IgD-negative memory B cell (primary cell): ENCODE measurements around the gene ZSCAN26. TPM values are rescaled to one million over a fixed set of nuclear protein-coding genes. Genes with fewer than 3 reads are reported as not detected.
A peak's percentile ranks its signal among the peaks of the same experiment; 100 is the strongest.
"Not testable (repeated sequence)": the region's sequence is repeated elsewhere in the genome, so short reads cannot be mapped to it uniquely, and the experiment has no call there.

Experiments used
- H3K27ac Mint-ChIP-seq, 3 donors: one replicate each; pipeline ENCODE4 v1.8.0; 2020 to 2022; ENCODE audit warnings: mild to moderate bottlenecking in 3 of 3, mixed read lengths in 3 of 3, moderate library complexity in 1 of 3
- H3K27me3 Mint-ChIP-seq: one replicate; pipeline ENCODE4 v1.8.0; 2021; ENCODE audit warnings: mixed read lengths
- H3K36me3 Mint-ChIP-seq: one replicate; pipeline ENCODE4 v1.8.0; 2020; ENCODE audit warnings: mild to moderate bottlenecking, mixed read lengths
- H3K4me1 Mint-ChIP-seq, 3 donors: one replicate each; pipeline ENCODE4 v1.8.0; 2020 to 2022; ENCODE audit warnings: mixed read lengths in 3 of 3, mild to moderate bottlenecking in 1 of 3
- H3K4me3 Mint-ChIP-seq, 4 donors: one replicate each; pipeline ENCODE4 v1.8.0; 2020 to 2022; ENCODE audit warnings: mild to moderate bottlenecking in 4 of 4, mixed read lengths in 4 of 4, moderate library complexity in 3 of 4
- H3K9me3 Mint-ChIP-seq, 3 donors: one replicate each; pipeline ENCODE4 v1.8.0; 2020 to 2021; ENCODE audit warnings: mixed read lengths in 3 of 3, mild to moderate bottlenecking in 1 of 3
- polyA plus RNA-seq: library from polyadenylated mRNA; unstranded; fragments of 300-500 nt; fragmentation: Illumina TruSeq; gene quantifications from one replicate; pipeline ENCODE4 v1.2.3, GENCODE V29; 2021

ZSCAN26 gene
- polyA plus RNA-seq, 1 donor from 2014 or later = 21.6 TPM

GRCh38 chr6:28274888-28275287 is 7.9 kb downstream of the ZSCAN26 start:
- peak overlapping the region in 1 of 3 donors; percentile 29 for H3K27ac Mint-ChIP-seq
- H3K36me3 Mint-ChIP-seq = peaks cover 20% of the 10 kb centered on the region
- no peak overlapping the region for H3K4me3 Mint-ChIP-seq
- H3K27me3 Mint-ChIP-seq = no peaks in the 10 kb centered on the region
- peaks cover 6 to 11% (median 10%) of the 10 kb centered on the region in 3 donors for H3K4me1 Mint-ChIP-seq
- H3K9me3 Mint-ChIP-seq = no peaks in the 10 kb centered on the region

DNA sequence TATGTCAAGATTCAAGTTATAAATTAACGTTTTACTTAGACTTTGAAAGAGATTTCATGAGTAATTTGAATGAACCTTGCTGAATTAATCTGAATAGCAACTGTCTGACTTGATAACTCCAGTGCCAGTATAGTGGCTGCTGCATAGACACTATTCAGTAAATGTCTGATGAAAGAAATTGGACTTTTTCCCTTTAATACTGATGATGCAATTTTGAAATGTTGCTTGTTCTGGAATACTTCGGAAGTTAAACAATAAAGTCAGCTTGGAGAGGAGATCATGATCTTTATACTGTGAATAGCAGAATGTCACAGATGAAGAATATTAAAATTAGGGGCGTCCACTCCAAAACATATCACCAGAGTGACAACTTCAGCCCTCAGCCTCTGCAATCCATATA is 10.8 kb downstream of the ZSCAN26 start:
- Mint-ChIP-seq H3K36me3 (peaks cover 22% of the 10 kb centered on the region), H3K4me1 (peaks cover 7 to 11% (median 7%) of the 10 kb centered on the region in 3 donors), H3K9me3 (peaks cover 0 to 3% (median 0%) of the 10 kb centered on the region in 3 donors), H3K27me3 (peaks cover 5% of the 10 kb centered on the region), H3K27ac (no peak overlapping the region), H3K4me3 (no peak overlapping the region)

DNA sequence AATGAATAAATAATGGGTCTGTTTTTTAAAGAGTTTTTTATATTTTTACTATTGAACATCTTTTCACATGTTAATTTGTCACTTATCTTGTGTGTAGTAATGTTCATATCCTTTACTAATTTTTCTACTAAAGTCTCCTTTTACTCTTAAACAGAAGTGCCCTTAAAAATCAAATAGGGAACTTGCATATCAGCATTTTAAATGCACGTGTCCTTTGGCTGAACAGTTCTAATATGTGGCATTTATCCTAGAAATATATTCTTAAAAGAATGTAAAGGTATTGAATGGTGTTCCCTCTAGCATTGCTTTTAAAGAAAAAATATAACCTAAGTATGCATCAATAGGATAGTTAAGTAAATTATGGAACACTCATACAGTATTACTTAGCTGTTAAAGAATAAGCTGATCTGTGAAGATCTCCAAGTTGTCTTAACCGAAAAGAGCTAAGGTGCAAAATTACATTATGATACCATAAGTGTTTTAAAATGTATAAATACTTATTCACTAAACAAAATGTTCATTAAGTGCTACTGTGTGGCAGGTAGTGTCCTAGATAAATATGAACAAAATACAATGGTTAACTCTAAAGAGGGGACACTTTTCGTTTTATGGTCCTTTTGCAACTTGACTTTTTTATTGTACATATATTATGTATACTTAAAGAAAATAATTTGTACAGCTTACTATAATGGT is 13.8 kb downstream of the ZSCAN26 start:
- Mint-ChIP-seq H3K4me1 (peaks cover 3 to 7% (median 6%) of the 10 kb centered on the region in 3 donors), H3K27ac (no peak overlapping the region), H3K9me3 (peaks cover 0 to 3% (median 0%) of the 10 kb centered on the region in 3 donors), H3K4me3 (peak overlapping the region; percentile 39 to 92 (median 86)), H3K36me3 (peaks cover 18% of the 10 kb centered on the region), H3K27me3 (peaks cover 5% of the 10 kb centered on the region)

- no peak within 1 kb of the TSS for H3K27ac Mint-ChIP-seq
- peaks cover 3 to 7% (median 6%) of the 10 kb centered on the region in 3 donors for H3K4me1 Mint-ChIP-seq
- peak within 1 kb of the TSS; percentile 39 to 92 (median 86) for H3K4me3 Mint-ChIP-seq
- peaks cover 0 to 3% (median 0%) of the 10 kb centered on the region in 3 donors for H3K9me3 Mint-ChIP-seq
- peaks cover 11% of the 10 kb centered on the region for H3K36me3 Mint-ChIP-seq
- H3K27me3 Mint-ChIP-seq = peaks cover 5% of the 10 kb centered on the region
Observed at GRCh38 chr6:28281288-28282064, 14.5 kb downstream of the ZSCAN26 start, which contains the start of gene PGBD1. TSS of gene PGBD1 (plus strand) at chr6:28281572. CDS start at chr6:28283814, 2,242 bp downstream.

DNA sequence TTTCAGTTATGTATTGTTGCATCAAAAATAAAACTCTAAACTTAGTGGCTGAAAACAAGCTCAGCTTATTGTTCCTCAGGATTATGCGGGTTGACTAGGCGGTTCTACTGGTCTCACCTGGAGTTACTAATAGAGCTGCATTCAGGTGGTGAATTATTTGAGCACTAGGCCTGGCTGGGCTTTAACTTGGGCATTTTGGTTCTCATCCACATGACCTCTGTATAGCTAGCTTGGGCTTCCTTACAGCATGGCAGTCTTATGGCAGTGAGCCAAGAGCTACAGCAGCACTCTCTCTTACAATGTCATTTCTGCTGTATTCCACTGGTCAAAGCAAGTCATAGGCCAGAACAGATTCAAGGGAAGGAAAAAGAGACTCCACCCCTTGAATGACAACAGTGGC is 16.0 kb downstream of the ZSCAN26 start:
- Mint-ChIP-seq H3K27me3 (peaks cover 5% of the 10 kb centered on the region), H3K4me1 (peaks cover 3 to 7% (median 6%) of the 10 kb centered on the region in 3 donors), H3K4me3 (no peak overlapping the region), H3K27ac (no peak overlapping the region), H3K36me3 (peaks cover 13% of the 10 kb centered on the region), H3K9me3 (peaks cover 0 to 3% (median 0%) of the 10 kb centered on the region in 3 donors)

DNA sequence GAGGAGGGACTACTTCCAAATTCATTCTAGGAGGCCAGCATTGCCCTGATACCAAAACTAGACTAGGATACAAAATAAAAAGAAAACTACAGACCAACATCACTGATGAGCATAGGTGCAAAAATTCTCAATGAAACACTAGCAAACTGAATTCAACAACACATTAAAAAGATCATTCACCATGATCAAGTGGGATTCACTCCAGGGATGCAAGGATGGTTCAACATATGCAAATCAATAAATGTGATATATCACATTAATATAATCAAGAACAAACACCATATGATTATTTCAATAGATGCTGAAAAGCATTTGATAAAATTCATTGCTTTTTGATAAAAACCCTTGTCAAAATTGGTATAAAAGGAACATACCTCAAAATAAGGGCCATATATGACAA is 24.6 kb downstream of the ZSCAN26 start:
- Mint-ChIP-seq H3K9me3 (no peaks in the 10 kb centered on the region), H3K36me3 (peaks cover 10% of the 10 kb centered on the region), H3K4me3 (no peak overlapping the region), H3K27ac (no peak overlapping the region), H3K4me1 (no peaks in the 10 kb centered on the region), H3K27me3 (no peaks in the 10 kb centered on the region)

GRCh38 chr6:28295326-28295725 is 28.4 kb downstream of the ZSCAN26 start:
- no peak overlapping the region for H3K4me3 Mint-ChIP-seq
- H3K36me3 Mint-ChIP-seq = peaks cover 10% of the 10 kb centered on the region
- H3K9me3 Mint-ChIP-seq = no peaks in the 10 kb centered on the region
- H3K4me1 Mint-ChIP-seq = no peaks in the 10 kb centered on the region
- H3K27me3 Mint-ChIP-seq = no peaks in the 10 kb centered on the region
- no peak overlapping the region for H3K27ac Mint-ChIP-seq

DNA sequence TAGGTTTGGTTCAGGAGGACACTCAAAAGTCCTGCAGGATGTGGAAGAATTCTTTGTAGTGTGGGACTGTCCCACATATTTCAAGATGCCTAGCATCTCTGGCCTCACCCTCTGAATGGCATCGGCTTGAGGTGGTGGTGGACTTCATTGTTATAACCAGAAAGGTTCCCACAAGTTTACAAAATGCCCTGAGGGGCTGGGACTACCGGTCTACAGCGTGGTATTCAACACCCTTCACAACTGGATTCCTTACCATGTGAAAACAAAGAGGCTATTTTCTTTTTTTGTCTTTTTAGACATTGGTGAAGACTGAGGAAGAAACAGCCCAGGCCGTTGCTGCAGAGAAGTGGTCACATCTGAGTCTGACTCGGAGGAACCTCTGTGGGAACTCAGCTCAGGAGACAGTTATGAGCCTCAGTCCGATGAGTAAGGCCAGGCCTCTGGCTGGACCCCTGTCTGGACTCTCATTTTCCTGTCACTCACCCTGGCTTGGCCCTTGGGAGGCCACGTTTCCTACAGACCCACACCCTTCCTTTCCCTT is 29.6 kb downstream of the ZSCAN26 start:
- peak overlapping the region in 1 of 3 donors; percentile 26 for H3K27ac Mint-ChIP-seq

GRCh38 chr6:28303570-28303969 is 36.6 kb downstream of the ZSCAN26 start:
- Mint-ChIP-seq H3K36me3 (no peaks in the 10 kb centered on the region), H3K4me3 (no peak overlapping the region), H3K4me1 (peaks cover 0 to 11% (median 1%) of the 10 kb centered on the region in 3 donors), H3K27me3 (no peaks in the 10 kb centered on the region), H3K9me3 (peaks cover 5 to 10% (median 5%) of the 10 kb centered on the region in 3 donors), H3K27ac (no peak overlapping the region)

More for the DNA sequence above, 29.6 kb downstream of the ZSCAN26 start:
- no peak overlapping the region for H3K4me3 Mint-ChIP-seq
- peaks cover 4% of the 10 kb centered on the region for H3K36me3 Mint-ChIP-seq
- H3K9me3 Mint-ChIP-seq = no peaks in the 10 kb centered on the region
- H3K27me3 Mint-ChIP-seq = no peaks in the 10 kb centered on the region
- H3K4me1 Mint-ChIP-seq = no peaks in the 10 kb centered on the region

GRCh38 chr6:28306363-28306762 is 39.4 kb downstream of the ZSCAN26 start:
- H3K4me1 Mint-ChIP-seq = peaks cover 0 to 11% (median 1%) of the 10 kb centered on the region in 3 donors
- H3K27me3 Mint-ChIP-seq, H3K27ac Mint-ChIP-seq, H3K4me3 Mint-ChIP-seq, H3K36me3 Mint-ChIP-seq: not testable (repeated sequence)
- H3K9me3 Mint-ChIP-seq = peaks cover 5 to 10% (median 6%) of the 10 kb centered on the region in 3 donors

DNA sequence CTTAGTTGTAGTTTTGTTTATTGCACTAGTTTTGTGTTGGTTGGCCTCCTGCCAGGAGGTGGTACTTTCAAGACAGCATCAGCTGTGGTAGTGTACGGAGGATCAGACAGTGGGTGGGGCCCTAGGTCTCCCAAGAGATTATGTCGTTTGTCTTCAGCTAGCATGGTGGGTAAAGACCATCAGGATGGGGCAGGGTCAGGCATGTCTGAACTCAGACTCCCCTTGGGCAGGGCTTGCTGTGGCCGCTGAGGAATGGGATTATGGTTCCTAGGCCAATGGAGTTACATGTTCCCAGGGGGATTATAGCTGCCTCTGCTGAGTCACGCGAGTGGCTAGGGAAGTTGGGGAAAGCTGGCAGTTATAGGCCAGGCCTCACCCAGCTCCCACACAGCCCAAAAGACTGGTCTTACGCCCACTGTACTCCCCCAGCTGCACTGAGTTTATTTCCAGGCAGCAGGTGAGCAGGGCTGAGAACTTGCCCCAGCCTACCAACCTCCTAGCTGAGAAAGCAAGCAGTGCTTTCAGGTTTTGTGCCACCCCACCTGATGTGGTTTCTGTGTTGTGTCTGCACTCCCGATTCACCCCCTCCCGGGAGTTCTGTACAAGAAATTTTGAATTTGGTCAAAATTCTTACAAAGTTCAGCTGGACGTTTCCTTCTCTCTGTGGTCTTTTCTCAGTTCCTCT is 44.3 kb downstream of the ZSCAN26 start:
- Mint-ChIP-seq H3K27ac (no peak overlapping the region), H3K9me3 (peaks cover 4 to 8% (median 5%) of the 10 kb centered on the region in 3 donors), H3K4me3 (no peak overlapping the region), H3K36me3 (peaks cover 6% of the 10 kb centered on the region), H3K4me1 (no peaks in the 10 kb centered on the region), H3K27me3 (peaks cover 11% of the 10 kb centered on the region)

DNA sequence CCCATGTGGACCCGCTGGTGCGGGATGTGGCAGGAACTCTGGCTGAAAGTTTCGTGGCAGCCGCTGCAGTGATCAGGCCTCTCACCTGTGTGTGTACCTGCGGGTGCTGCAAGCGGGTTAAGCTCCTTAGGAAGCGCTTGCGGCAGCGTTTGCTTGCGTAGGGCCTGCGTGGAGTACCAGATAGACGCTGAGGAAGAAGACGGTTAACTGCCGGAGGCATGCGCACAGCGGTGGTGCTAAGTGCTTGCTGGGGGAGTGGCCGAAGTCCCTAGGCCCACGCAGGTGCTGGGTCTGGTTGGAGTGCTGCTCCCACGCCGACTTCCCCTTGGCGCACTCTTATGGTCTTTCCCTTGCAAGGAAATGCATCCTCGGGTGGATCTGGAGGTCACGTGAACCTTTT is 46.0 kb downstream of the ZSCAN26 start:
- H3K9me3 Mint-ChIP-seq = peaks cover 0 to 3% (median 0%) of the 10 kb centered on the region in 3 donors
- peaks cover 13% of the 10 kb centered on the region for H3K27me3 Mint-ChIP-seq

DNA sequence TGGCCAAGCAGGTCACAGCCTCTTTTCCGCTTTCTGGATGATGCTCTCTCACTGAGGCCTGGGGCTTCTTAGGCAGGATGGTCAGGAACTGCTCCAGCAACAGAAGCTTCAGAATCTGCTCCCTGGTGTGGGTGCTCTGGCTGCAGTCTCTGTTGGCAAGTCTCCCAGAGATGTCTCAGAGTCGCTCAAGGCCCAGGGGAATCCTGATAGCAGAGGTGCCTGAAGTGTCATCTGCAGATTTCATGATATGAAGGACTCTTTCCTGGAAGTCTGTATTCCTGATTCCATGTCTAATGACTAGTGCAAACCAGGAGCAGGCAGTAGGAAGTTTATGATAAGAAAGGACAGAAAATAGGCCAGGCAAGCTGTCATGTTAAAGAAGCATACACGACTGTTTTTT is 48.7 kb downstream of the ZSCAN26 start:
- H3K27me3 Mint-ChIP-seq = peaks cover 13% of the 10 kb centered on the region
- H3K36me3 Mint-ChIP-seq = peaks cover 8% of the 10 kb centered on the region
- peaks cover 0 to 4% (median 0%) of the 10 kb centered on the region in 3 donors for H3K9me3 Mint-ChIP-seq
- H3K4me3 Mint-ChIP-seq = no peak overlapping the region
- H3K4me1 Mint-ChIP-seq = no peaks in the 10 kb centered on the region
- H3K27ac Mint-ChIP-seq = no peak overlapping the region

More for the DNA sequence above, 46.0 kb downstream of the ZSCAN26 start:
- Mint-ChIP-seq H3K4me3 (no peak overlapping the region), H3K4me1 (no peaks in the 10 kb centered on the region), H3K27ac (no peak overlapping the region), H3K36me3 (peaks cover 8% of the 10 kb centered on the region)

DNA sequence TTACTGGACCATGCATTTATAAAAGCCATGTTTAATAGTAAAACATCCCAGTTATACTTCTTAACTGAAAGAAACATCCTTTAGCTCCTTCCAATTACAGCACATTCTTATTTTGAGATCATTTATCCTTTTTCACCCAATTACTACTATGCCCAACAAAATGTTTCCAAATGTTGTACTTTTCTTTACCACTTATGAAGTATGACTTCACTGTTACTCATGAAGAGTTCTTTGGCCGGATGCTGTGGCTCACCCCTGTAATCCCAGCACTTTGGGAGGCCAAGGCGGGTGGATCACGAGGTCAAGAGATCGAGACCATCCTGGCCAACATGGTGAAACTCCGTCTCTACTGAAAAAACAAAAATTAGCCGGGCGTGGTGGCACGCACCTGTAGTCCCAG is 50.9 kb downstream of the ZSCAN26 start:
- not testable (repeated sequence) for H3K27me3 Mint-ChIP-seq, H3K4me1 Mint-ChIP-seq, H3K9me3 Mint-ChIP-seq, H3K36me3 Mint-ChIP-seq, H3K27ac Mint-ChIP-seq, H3K4me3 Mint-ChIP-seq

- Mint-ChIP-seq H3K27ac (peak overlapping the region in 1 of 3 donors; percentile 20), H3K27me3 (no peaks in the 10 kb centered on the region), H3K36me3 (peaks cover 17% of the 10 kb centered on the region), H3K9me3 (peaks cover 10 to 28% (median 23%) of the 10 kb centered on the region in 3 donors), H3K4me1 (no peaks in the 10 kb centered on the region), H3K4me3 (no peak overlapping the region)
Observed at GRCh38 chr6:28322661-28323060, 55.7 kb downstream of the ZSCAN26 start.
